GM18517 (cell line): Measurements from ENCODE around the gene CDH4.

ENCODE experiments used
- ATAC-seq: cut with Tn5 transposase; IDR thresholded peaks from one replicate; pipeline ENCODE4 v1.9.1; 2021; ENCODE audit warnings: mild to moderate bottlenecking, moderate library complexity; ENCODE audit not compliant: unreplicated experiment

CDH4 gene

GRCh38 chr20:61280217-61280980, 28.3 kb downstream of the CDH4 start:
- no peak for ATAC-seq

GRCh38 chr20:61281286-61281795, 29.3 kb downstream of the CDH4 start:
- ATAC-seq = no peak

GRCh38 chr20:61284752-61285151, 32.7 kb downstream of the CDH4 start:
- ATAC-seq = no peak

- no peak for ATAC-seq
Measured at GRCh38 chr20:61285152-61285645, 33.1 kb downstream of the CDH4 start.

GRCh38 chr20:61285691-61286090, 33.6 kb downstream of the CDH4 start:
- ATAC-seq = no peak

DNA sequence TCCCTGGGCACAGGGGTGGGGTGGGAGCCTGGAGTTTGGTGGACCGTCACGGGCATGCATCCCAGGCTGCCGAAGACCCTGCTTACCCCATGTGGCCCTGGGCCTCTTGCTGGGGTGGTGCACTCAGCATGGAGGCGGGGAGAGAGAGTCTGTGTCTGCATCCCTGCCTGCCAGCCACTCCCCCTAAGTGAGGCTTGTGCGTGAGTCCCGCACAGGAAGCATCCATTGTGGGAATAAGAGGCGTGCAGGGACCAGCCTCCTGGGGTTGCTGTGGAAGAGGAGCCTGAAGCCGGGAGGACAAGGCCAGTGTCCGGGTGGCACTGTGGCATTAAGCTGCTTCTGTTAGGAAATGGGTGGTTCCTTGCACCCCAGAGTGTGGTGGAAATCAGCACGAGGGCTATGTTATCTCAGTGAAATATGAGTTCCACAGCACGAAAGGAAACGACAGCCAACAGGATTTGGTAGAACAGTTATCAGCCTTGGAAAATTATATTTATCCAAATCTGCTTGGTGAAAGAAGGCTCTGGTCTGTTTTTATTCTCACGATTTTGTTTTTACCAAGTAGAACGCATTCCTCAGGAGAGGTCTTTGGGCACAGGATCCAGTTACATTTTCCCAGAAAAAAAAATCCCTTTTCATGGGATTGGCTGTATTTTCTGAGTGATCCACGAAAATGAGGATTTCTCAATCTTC, 35.7 kb downstream of the CDH4 start:
- ATAC-seq = no peak

DNA sequence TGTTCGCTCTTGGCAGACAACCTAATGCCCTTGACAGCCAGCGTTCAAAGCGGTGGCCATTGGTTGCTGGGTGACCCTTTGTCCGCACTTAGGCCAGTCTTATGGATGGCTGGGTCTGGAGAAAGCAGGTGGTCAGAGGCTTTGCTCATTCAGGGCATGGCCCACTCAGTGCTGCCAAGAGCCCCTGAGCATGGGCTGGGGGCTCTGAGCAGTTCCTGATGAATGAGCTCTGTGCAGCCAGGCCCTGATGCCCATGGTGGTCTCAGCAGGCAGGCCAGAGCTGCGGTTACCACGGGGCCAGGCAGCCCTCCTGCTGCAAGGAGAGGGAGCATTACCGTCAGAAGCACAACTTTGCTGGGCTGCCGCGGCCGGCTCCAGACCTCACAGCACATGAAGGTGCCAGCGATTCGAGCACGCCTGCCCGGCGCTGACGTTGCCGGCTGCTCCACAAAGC, 36.3 kb downstream of the CDH4 start:
- ATAC-seq = no peak

GRCh38 chr20:61289166-61289565, 37.1 kb downstream of the CDH4 start:
- ATAC-seq = no peak

- no peak for ATAC-seq
Measured at GRCh38 chr20:61290721-61291120, 38.7 kb downstream of the CDH4 start.

DNA sequence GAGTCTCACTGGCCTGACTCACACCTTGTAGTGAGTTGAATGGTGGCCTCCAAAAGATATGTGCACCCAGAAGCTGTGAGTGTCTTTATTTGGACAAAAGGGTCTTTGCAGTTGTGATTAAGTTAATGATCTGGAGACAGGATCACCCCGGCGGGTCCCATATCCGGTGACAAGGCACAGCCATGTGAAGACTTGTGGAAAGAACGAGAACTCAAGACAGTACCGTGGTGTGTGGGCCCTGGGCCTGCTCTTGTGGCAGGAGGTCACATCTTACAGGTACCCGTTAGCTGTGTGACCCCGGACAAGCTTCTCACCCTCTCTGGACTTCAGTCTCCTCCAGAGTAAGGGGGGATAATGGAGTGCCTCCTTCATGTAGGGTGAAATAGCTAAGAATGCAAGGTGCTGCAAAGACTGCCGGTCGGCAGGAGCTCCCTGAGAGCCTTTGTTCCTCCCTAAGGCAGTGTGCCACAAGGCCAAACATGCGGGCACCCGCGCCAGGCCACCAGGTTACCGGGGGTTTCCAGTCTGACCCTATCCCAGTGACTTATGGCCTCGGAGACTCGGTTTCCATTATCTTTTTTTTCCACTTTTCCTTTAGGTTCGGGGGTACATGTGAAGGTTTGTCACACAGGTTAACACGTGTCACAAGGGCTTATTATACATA, 39.2 kb downstream of the CDH4 start:
- ATAC-seq = no peak

GRCh38 chr20:61292391-61292790, 40.3 kb downstream of the CDH4 start:
- ATAC-seq = no peak

DNA sequence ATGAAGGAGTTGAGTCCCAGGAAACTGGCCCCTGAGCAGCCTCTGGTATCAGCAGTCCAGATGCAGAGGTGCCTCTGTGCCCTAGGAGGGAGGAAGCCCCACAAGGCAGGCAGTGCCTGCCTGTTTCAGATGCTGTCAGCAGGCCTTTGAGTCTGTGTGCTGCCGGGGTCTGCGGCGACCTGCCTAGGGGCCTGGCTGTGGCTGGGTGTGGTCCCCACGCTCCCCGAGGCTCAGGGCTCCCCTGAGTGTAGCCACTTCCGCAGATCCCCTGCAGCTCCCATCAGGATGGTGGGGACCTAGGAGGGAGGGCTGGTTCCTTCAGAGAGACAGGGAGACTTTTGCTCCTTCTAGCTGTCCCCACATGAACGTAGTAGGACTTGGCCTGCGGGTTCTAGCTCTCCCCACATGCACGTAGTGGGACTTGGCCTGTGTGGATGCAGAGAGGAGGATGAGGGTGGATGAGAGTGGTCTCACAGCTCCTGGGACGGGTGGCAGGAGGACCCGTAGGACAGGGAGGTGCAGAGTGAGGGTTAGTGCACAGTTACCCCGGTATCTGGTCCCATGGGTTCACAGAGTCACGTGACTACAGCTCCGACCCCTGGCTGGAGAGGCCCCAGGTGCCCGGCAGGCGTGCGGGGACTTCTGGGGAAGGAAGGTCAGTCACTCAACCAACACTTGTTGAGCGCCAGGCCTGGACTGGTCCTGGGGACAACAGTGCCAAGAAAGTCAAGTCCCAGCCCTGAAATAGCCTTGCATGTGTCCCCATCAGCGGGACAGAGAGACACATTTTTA, 41.0 kb downstream of the CDH4 start:
- ATAC-seq = no peak

DNA sequence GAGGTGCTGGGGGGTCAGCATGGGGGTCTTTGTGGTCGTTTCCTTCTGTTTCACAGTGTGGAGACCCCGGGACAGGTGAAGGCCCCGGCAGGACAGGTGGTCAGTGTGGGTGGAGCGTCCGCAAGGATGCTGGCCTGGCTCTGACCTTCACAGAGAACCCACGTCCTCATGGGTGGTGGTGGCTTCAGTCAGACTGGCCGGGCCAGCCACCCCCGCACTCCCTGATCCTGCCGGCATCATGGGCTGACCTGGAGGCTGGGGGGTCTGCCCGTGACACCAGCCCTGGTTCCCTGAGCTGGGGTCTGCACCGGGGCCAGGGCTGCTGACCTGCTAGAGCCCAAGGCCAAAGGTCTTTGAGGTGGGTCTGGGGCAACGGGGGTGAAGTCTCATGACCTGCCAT, 41.9 kb downstream of the CDH4 start:
- no peak for ATAC-seq

DNA sequence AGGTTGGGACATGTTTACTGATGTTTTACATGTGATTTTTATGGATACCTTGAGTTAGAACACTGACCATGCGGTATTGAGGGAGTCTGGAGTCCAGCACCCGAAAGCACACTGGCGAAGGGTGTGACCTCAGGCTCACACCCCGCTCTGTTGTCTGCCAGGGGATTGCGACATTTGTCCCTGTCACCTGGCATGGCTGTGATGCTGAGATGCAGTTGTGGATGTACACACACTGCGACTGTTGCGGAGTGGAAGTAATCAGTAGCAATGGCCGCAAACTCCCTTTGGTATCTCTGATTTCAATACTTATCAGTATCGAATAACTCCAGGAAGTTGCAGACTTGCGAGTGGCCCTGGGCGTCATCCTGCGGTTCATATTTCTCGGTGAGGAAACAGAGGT, 43.2 kb downstream of the CDH4 start:
- no peak for ATAC-seq

GRCh38 chr20:61295682-61296628, 43.9 kb downstream of the CDH4 start:
- no peak for ATAC-seq

- no peak for ATAC-seq
Measured at GRCh38 chr20:61296629-61297019, 44.6 kb downstream of the CDH4 start.

- ATAC-seq = no peak
Measured at GRCh38 chr20:61297491-61297890, 45.4 kb downstream of the CDH4 start.

- ATAC-seq = no peak
Measured at GRCh38 chr20:61297986-61298385, 45.9 kb downstream of the CDH4 start.

DNA sequence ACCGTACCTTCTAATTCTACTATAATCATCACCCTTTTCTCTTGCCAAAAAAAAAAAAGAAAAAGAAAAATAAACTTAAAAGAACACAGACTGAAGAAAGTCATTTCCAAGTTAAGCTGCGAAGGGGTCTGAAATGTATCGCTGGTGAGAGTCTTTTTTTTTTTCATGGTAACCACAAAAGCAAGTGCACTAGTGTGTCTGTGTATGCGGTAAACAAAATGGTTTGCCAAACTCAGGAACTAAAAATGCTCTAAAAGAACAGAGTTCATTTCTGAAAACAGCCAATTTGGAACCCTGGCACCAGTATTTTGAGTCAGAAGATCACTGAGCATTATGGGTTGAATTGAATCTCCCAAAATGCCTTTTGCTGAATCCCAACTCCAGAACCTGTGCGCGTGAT, 46.6 kb downstream of the CDH4 start:
- no peak for ATAC-seq

DNA sequence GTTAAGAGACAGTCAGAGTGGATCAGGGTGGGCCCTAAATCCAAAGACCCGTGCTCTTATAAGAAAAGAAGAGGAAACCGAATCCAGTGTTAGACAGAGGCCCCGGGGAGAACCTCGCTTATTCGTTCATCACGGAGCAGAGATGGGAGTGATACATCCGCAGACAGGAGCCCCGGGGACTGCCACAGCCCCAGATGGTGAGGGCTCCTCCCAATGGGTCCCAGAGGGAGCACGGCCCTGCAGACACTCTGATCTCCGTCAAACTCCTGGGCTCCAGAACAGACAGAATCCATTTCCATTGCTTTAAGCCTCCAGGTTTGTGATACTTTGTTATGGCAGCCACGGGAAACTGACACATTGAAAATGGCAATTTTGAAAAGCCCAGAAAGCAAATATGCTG, 47.0 kb downstream of the CDH4 start:
- no peak for ATAC-seq
